GM23248 (cell line): ENCODE measurements around the gene PARP15. TPM values are rescaled to one million over a fixed set of nuclear protein-coding genes. Genes with fewer than 3 reads are reported as not detected.

Experiments used
- DNase-seq: peaks from one replicate; pipeline ENCODE4 v3.0.0-alpha.2; 2015
- H2AFZ ChIP-seq: fragments of 200-600 bp; sonication (generic); 2 replicates; pipeline ENCODE4 v1.6.1; 2016; ENCODE audit warnings: antibody characterized with exemption
- H3F3A ChIP-seq: fragments of 200-600 bp; sonication (generic); 2 replicates; pipeline ENCODE4 v1.6.1; 2016; ENCODE audit warnings: mild to moderate bottlenecking, antibody characterized with exemption, mixed run types; ENCODE audit not compliant: insufficient read depth
- H3K27ac ChIP-seq: fragments of 200-600 bp; sonication (generic); 2 replicates; pipeline ENCODE4 v1.5.1; 2016; ENCODE audit warnings: mild to moderate bottlenecking
- H3K27me3 ChIP-seq: fragments of 200-600 bp; sonication (generic); replicated peaks from 2 replicates; pipeline ENCODE4 v1.6.1; 2016; ENCODE audit warnings: mild to moderate bottlenecking; ENCODE audit not compliant: insufficient read depth
- H3K36me3 ChIP-seq: fragments of 200-600 bp; sonication (generic); 2 replicates; pipeline ENCODE4 v1.6.1; 2016; ENCODE audit warnings: low read depth, mild to moderate bottlenecking
- H3K4me1 ChIP-seq: fragments of 200-600 bp; sonication (generic); 2 replicates; pipeline ENCODE4 v1.6.1; 2016; ENCODE audit warnings: mild to moderate bottlenecking; ENCODE audit not compliant: insufficient read depth
- H3K4me2 ChIP-seq: fragments of 200-600 bp; sonication (generic); one replicate; pipeline ENCODE4 v1.6.1; 2016; ENCODE audit warnings: mild to moderate bottlenecking; ENCODE audit not compliant: unreplicated experiment
- H3K4me3 ChIP-seq: fragments of 200-600 bp; sonication (generic); 2 replicates; pipeline ENCODE4 v1.5.1; 2016; ENCODE audit warnings: mild to moderate bottlenecking
- H3K79me2 ChIP-seq: fragments of 200-600 bp; sonication (generic); 2 replicates; pipeline ENCODE4 v1.6.1; 2016; ENCODE audit warnings: mild to moderate bottlenecking; ENCODE audit not compliant: insufficient read depth
- H3K9ac ChIP-seq: fragments of 200-600 bp; sonication (generic); 2 replicates; pipeline ENCODE4 v1.6.1; 2016; ENCODE audit warnings: mild to moderate bottlenecking
- H3K9me2 ChIP-seq: fragments of 200-600 bp; sonication (generic); 2 replicates; pipeline ENCODE4 v1.6.1; 2016; ENCODE audit warnings: mixed run types, mild to moderate bottlenecking, moderate library complexity; ENCODE audit not compliant: insufficient read depth
- H3K9me3 ChIP-seq: fragments of 200-600 bp; sonication (generic); one replicate; pipeline ENCODE4 v1.6.1; 2017; ENCODE audit warnings: low read depth
- H4K20me1 ChIP-seq: fragments of 200-600 bp; sonication (generic); 2 replicates; pipeline ENCODE4 v1.6.0; 2016; ENCODE audit not compliant: insufficient read depth
- EZH2 ChIP-seq: fragments of 200-600 bp; sonication (generic); IDR thresholded peaks from 2 replicates; pipeline ENCODE4 v1.6.1; 2018; ENCODE audit warnings: antibody characterized with exemption, mild to moderate bottlenecking; ENCODE audit not compliant: insufficient read depth, poor library complexity, severe bottlenecking
- EZH2phosphoT487 ChIP-seq: fragments of 200-600 bp; sonication (generic); IDR thresholded peaks from 2 replicates; pipeline ENCODE4 v1.6.1; 2018; ENCODE audit warnings: antibody characterized with exemption, moderate library complexity, mild to moderate bottlenecking, low read depth; ENCODE audit not compliant: insufficient read depth
- WGBS, 2 experiments: methylation state at CpG; one replicate each; pipeline ENCODE4 v1.1.6; 2015 to 2017; ENCODE audit warnings: low lambda C conversion rate in 2 of 2, low coverage in 1 of 2; ENCODE audit errors: missing lambda C conversion rate in 2 of 2; 5-methylcytosine and 5-hydroxymethylcytosine counted together
- in situ Hi-C: fragments of 300-500 bp; cut with MboI; formaldehyde crosslinking; loops from 2 replicates; pipeline ENCODE4 v1.15.0; 2020
- polyA plus RNA-seq: library from polyadenylated mRNA; unstranded; fragments of >200 nt; fragmentation: Nextera tagmentation; extraction: Ambion mirVana; gene quantifications from 2 replicates; pipeline ENCODE4 v1.2.1, GENCODE V29; 2016
- total RNA-seq: library from RNA; depleted of rRNA; stranded (reverse); fragments of >200 nt; shearing (Covaris generic); gene quantifications from 2 replicates; pipeline ENCODE4 v1.2.3, GENCODE V29; 2014

The PARP15 gene
- total and polyA plus RNA-seq, 2 experiments from 2014 or later, result under 0.01 to 0.29 TPM

- DNase-seq, result peak; percentile 86
- Histone ChIP-seq H3K4me2 (peak overlapping the region; percentile 21), H3K9ac (peak overlapping the region; percentile 54), H3F3A (peaks cover 12% of the 10 kb centered on the region), H4K20me1 (no peaks in the 10 kb centered on the region), H3K4me1 (no peaks in the 10 kb centered on the region), H3K79me2 (no peaks in the 10 kb centered on the region), H3K27me3 (no peaks in the 10 kb centered on the region), H3K36me3 (no peaks in the 10 kb centered on the region), H3K9me2 (no peaks in the 10 kb centered on the region), H2AFZ (peak overlapping the region; percentile 65), H3K4me3 (peak overlapping the region; percentile 37), H3K27ac (peak overlapping the region; percentile 59), H3K9me3 (no peaks in the 10 kb centered on the region)
- WGBS, 2 experiments, result 59 to 60% methylated on average over 7 of the region's 7 CpGs
- in situ Hi-C loops, result no loop called here
- no peak for TF ChIP-seq EZH2phosphoT487
- no peak for TF ChIP-seq EZH2
Measured at GRCh38 chr3:122609798-122610559, 32.5 kb downstream of the PARP15 start.

GRCh38 chr3:122612696-122613095 is 35.2 kb downstream of the PARP15 start:
- no peaks in the 10 kb centered on the region for H3K9me3 ChIP-seq
- no peaks in the 10 kb centered on the region for H3K9me2 ChIP-seq
- no peak overlapping the region for H3K4me2 ChIP-seq
- H3K9ac ChIP-seq, result no peak overlapping the region
- H2AFZ ChIP-seq, result no peak overlapping the region
- no peak overlapping the region for H3K27ac ChIP-seq
- no peaks in the 10 kb centered on the region for H3K79me2 ChIP-seq
- 93% methylated on average over 5 of the region's 5 CpGs for WGBS, 2 experiments
- no peak for TF ChIP-seq EZH2
- no peak for TF ChIP-seq EZH2phosphoT487
- no peaks in the 10 kb centered on the region for H3K36me3 ChIP-seq
- no peak for DNase-seq
- no peaks in the 10 kb centered on the region for H4K20me1 ChIP-seq
- no peak overlapping the region for H3K4me3 ChIP-seq
- no peaks in the 10 kb centered on the region for H3K27me3 ChIP-seq
- in situ Hi-C loops, result no loop called here
- no peaks in the 10 kb centered on the region for H3K4me1 ChIP-seq
- peaks cover 12% of the 10 kb centered on the region for H3F3A ChIP-seq

- Histone ChIP-seq H3K9me3 (no peaks in the 10 kb centered on the region), H3K4me3 (no peak overlapping the region), H2AFZ (no peak overlapping the region), H3K9me2 (no peaks in the 10 kb centered on the region), H3K79me2 (no peaks in the 10 kb centered on the region), H3K27me3 (peaks cover 6% of the 10 kb centered on the region), H3F3A (peaks cover 4% of the 10 kb centered on the region), H3K4me2 (no peak overlapping the region), H3K4me1 (no peaks in the 10 kb centered on the region), H3K27ac (no peak overlapping the region), H3K9ac (no peak overlapping the region), H3K36me3 (no peaks in the 10 kb centered on the region), H4K20me1 (no peaks in the 10 kb centered on the region)
- WGBS, 2 experiments, result 44 to 49% methylated on average over 3 of the region's 3 CpGs
- TF ChIP-seq EZH2phosphoT487 (no peak), EZH2 (no peak)
- DNase-seq, result no peak
- in situ Hi-C loops, result no loop called here
Measured at GRCh38 chr3:122615303-122615702, 37.9 kb downstream of the PARP15 start.

GRCh38 chr3:122618614-122619013 is 41.2 kb downstream of the PARP15 start:
- Histone ChIP-seq H3K4me2 (no peak overlapping the region), H3K27me3 (peaks cover 6% of the 10 kb centered on the region), H3K4me1 (no peaks in the 10 kb centered on the region), H3F3A (no peaks in the 10 kb centered on the region), H2AFZ (no peak overlapping the region), H3K9ac (no peak overlapping the region), H3K36me3 (no peaks in the 10 kb centered on the region), H3K79me2 (no peaks in the 10 kb centered on the region), H3K9me3 (no peaks in the 10 kb centered on the region), H3K9me2 (no peaks in the 10 kb centered on the region), H4K20me1 (no peaks in the 10 kb centered on the region), H3K27ac (no peak overlapping the region), H3K4me3 (no peak overlapping the region)
- TF ChIP-seq EZH2, result no peak
- TF ChIP-seq EZH2phosphoT487, result no peak
- 29 to 38% methylated on average over 3 of the region's 3 CpGs for WGBS, 2 experiments
- DNase-seq, result no peak
- in situ Hi-C loops, result no loop called here
